GM18517 (cell line): ENCODE results near the gene ARFGAP3.

Source experiments
- ATAC-seq: cut with Tn5 transposase; IDR thresholded peaks from one replicate; pipeline ENCODE4 v1.9.1; 2021; ENCODE audit warnings: mild to moderate bottlenecking, moderate library complexity; ENCODE audit not compliant: unreplicated experiment

The ARFGAP3 gene

GRCh38 chr22:42825796-42826195 is 31.3 kb downstream of the ARFGAP3 start:
- no peak for ATAC-seq

DNA sequence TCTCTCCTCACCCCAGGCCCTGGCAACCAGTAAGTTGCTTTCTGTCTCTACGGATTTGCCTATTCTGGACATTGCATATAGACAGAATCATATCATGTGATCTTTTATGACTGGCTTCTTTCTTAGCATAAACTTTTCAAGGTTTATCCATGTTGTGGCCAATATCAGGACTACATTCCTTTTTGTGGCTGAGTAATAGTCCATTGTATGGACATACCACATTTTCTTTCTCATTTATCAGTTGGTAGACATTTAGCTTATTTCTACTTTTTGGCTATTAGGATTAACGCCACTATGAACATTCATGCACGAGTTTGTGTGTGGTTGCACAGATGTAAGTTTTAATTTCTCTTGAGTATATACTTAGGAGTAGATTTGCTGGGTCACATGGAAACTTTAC is 35.7 kb downstream of the ARFGAP3 start:
- no peak for ATAC-seq

- ATAC-seq: no peak
Measured at GRCh38 chr22:42820045-42820763, 36.9 kb downstream of the ARFGAP3 start.

DNA sequence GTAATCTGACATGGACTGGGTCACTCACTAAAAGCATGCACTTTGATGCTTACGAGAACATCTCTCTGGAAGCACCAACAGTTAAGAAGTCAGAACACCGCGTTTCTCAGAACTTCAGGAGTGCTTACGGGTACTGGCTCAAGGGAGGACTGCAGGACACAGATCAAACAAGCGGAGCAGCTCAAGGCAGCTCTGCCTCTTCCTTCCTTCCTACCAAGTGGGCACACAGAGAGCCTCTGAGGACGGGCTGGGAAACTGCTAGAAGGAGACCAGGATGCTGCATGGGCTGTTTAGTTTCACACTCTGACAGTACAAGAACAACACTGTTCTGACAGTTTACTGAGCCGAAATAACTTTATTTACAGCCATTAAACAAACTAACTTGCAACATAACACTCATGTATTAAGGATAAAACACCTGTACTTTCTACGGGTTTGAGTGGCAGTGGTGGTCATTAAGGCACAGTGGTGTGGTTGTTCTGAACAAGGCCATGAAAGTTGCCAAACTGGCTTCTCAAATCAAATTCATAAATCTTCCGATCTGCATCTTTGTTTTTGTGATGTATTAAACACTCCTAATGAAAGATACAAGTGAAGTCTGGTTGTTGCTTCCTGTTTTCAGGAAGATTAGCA is 37.5 kb downstream of the ARFGAP3 start:
- ATAC-seq: no peak

DNA sequence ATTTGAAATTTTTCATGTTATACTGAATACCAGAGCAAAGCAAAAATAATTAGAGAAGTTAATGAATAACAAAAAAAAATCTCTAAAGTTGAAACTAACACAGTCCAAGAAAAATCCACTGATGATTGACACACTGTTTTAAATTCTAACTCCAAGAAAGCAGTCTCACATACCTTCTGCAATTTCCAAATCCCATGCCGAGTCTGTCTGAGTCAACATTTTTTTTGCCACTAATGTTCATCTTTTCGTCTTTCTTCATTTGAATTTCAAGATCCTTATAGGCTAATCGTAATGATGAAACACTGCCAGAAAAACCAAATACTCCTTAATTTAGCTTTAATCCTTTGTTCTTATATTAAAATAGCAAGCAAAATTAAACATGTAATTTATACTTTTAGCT is 39.5 kb downstream of the ARFGAP3 start:
- no peak for ATAC-seq

DNA sequence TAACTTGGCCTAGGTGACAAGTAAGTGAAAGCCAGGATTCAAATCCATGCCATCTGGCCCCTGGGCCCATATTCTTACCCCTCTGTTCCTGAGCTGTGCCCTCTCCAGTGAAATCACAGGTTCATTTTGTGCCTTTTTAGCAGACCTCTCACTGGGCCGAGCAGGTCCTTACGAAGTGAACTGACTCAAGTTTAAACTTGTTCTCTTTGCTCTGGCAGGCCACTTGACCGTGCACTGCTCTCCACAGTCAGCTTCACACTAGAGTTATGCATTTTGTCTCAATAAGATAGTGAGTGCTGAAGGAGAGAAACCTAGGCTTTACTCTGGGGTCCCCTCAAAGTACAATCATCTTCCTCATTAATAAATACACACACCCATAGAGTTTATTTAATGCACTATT is 40.7 kb downstream of the ARFGAP3 start:
- ATAC-seq: no peak

GRCh38 chr22:42814616-42815015 is 42.5 kb downstream of the ARFGAP3 start:
- ATAC-seq: no peak

- ATAC-seq: no peak
Measured at GRCh38 chr22:42814215-42814614, 42.9 kb downstream of the ARFGAP3 start.

- ATAC-seq: no peak
Measured at GRCh38 chr22:42813501-42813900, 43.6 kb downstream of the ARFGAP3 start.

DNA sequence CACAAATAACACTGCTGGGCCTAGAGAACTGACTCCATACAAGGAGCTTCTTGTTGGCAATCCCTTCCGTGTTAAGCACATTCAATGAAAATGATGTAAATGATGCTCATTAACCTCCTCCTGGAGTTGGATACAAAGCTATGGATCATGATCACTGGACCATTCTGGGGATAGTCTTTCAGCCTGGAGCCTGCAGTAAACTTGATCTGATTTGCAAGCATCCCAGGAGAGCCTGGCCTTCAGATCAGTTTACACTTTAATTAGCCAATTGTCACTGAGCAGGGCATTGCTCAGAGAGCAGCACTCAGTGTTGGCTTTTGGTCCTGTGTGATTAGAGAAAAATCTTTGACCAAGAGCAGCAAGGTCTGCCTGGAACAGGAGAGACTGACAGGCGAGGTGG is 45.6 kb downstream of the ARFGAP3 start:
- ATAC-seq: no peak

DNA sequence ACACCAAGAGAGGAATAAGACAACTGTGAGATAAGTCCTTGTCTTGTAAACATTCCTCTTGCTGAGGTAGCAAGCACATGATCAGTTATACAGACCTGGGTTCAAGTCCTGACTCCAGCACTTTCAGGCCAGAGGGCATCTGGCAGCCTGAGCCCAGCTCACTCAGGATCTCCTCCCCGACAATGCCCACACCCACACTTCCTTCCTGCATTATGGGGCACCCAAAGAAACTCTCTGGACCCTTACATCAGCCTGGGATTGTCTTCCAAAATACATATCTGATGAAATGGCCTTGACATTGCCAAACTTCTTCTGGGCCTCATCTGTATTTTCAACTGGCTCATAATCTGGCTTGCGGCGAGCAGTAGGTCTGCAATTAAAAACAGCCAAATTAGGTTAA is 48.6 kb downstream of the ARFGAP3 start:
- ATAC-seq: no peak

GRCh38 chr22:42807185-42807584 is 49.9 kb downstream of the ARFGAP3 start:
- ATAC-seq: no peak

DNA sequence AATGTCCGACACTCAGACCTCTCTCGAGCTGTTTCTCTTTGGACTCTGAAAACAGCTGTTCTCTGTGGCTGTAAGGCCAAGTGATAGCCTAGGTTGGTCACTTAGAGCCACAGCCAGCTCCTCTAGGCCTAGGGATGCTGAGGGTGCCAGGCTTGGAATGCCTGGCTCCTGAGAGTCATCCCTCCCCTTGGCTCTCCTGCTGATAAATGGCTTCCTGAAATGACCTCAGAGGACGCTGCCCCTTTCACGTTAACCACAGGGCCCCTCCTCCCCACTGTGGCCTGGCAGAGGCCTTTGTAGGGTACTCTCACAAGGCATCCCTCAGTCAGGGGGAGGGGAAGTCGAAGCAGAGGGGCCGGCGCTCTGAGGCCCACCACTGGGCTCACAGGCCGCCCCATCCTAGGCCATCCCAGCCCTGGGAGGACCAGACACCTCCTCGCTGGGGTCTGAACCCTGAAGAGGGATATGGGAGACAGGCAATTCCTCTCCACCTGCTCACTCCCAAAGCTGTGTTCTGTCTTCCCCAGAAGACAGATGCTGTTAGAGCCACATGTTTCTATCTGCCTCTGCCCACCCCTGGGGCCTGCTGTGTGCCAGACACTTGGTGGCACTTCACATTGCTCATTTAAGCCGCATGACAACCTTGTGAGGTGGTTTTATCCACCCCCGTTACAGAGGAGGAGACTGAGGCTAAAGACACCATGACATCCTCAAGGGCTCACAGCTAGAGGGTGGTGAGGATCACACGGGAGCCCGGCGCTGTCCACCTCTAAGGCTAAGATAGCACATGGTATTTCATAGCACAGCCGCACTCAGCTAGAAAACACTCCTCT is 50.9 kb downstream of the ARFGAP3 start:
- ATAC-seq: no peak

- no peak for ATAC-seq
Measured at GRCh38 chr22:42805016-42805997, 51.8 kb downstream of the ARFGAP3 start.

DNA sequence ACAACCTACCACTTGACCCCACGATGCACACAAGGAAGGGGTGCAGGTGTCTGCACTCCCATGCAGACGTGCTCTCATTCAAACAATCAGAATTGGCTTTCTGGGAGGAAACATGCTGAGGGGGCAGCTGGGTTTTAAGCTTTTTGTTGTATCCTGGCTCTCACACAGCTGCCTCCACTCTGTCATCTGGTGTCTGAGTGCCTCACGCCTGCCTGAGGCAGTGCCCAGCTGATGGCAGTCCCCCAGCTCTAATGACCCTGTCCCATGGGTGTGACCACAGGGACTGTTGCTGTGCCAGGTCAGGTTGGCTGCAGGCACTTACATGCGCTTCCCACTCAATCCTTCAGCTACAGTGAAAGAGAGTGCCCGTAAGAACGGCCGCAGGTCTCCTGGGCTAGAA is 53.7 kb downstream of the ARFGAP3 start:
- ATAC-seq: no peak

GRCh38 chr22:42801252-42802080 is 55.6 kb downstream of the ARFGAP3 start:
- no peak for ATAC-seq

GRCh38 chr22:42800451-42801251 is 56.4 kb downstream of the ARFGAP3 start:
- no peak for ATAC-seq

DNA sequence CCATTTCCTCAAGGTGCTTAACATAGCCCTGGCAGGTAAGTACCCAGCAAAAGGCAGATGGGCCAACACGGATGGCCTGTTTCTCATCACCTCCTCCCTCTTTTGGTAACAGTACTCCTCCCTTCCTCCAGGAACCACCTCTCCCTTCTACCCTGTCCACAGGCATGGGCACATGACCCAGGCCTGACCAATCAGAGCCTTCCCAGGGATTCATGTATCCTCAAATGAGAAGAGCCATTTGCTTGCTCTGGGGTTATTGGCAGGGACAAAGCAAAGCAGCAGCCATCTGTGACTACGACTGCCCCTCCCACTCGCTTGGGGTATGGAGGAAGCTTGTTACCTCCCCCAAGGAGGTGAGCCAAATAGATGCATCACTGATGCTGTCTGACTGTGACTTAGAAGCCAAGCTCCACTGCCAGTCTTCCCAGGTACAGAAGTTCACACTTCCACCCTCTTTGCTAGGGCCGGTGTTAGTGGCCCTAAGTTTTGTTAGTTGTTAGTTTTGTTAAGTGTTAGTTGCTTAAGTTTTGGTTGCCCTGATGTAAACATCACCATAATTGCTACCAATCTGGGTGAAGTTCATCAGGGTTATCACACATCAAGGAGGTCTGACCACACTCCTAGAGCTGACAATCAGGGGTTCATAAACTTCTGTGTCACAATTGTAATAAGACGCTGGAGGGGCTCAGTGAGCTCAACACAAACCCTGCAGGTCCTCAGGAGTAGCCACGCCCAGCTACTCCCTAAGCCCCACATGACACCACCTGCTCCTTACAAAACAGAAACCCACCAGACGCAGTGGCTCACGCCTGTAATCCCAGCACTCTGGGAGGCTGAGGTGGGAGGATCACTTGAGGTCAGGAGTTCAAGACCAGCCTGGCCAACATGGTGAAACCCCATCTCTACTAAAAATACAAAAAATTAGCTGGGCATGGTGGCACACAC is 57.3 kb downstream of the ARFGAP3 start:
- ATAC-seq: no peak
